HEK293 (cell line): ENCODE measurements around the gene LRP5.

Experiments used
- CTCF ChIA-PET: fragments of 350-600 bp; formaldehyde crosslinking; extraction: SDS; loops from one replicate; lab custom pipeline; 2021; ENCODE audit warnings: antibody characterized with exemption; lab: Yijun Ruan, JAX
- POLR2A ChIA-PET: fragments of 300-600 bp; formaldehyde crosslinking; extraction: SDS; loops from one replicate; lab custom pipeline; 2020; ENCODE audit warnings: antibody characterized with exemption, inconsistent platforms; lab: Yijun Ruan, JAX
- H3K27ac ChIP-seq: fragments of 200-500 bp; sonication (Bioruptor generic); 2 replicates; pipeline ENCODE4 v1.5.1; 2014; ENCODE audit warnings: low read depth, low read length, control low read depth, inconsistent platforms; ENCODE audit errors: extremely low read depth
- H3K36me3 ChIP-seq, 2 experiments: fragments of 200-500 bp in 1 of 2; sonication (Bioruptor generic) in 1 of 2; 1 replicate in 1 of 2; 2 replicates in 1 of 2; pipeline ENCODE4 v1.5.1; 2014 to 2017; ENCODE audit warnings: inconsistent platforms in 2 of 2, low read length in 2 of 2; ENCODE audit not compliant: control insufficient read depth in 2 of 2, insufficient read depth in 1 of 2
- H3K4me1 ChIP-seq: fragments of 200-500 bp; sonication (Bioruptor generic); 2 replicates; pipeline ENCODE4 v1.5.1; 2014; ENCODE audit warnings: mild to moderate bottlenecking, low read length, inconsistent platforms; ENCODE audit not compliant: control insufficient read depth, insufficient read depth
- H3K4me3 ChIP-seq: 2 replicates; pipeline ENCODE4 v1.5.1; 2011; ENCODE audit warnings: low read depth, mild to moderate bottlenecking, control low read depth, low read length, moderate library complexity
- H3K9me3 ChIP-seq: fragments of 200-500 bp; sonication (Bioruptor generic); 2 replicates; pipeline ENCODE4 v1.5.1; 2014; ENCODE audit warnings: low read depth, low read length, inconsistent platforms; ENCODE audit not compliant: control insufficient read depth, insufficient read depth
- EGR2 ChIP-seq: fragments of 450-650 bp; formaldehyde crosslinking; IDR thresholded peaks from 2 replicates; pipeline ENCODE4 v1.5.1; 2016; ENCODE audit warnings: low read depth, missing biosample characterization, missing genetic modification characterization
- MEIS1 ChIP-seq: sonication (generic); formaldehyde crosslinking; IDR thresholded peaks from 2 replicates; pipeline ENCODE4 v1.8.1; 2022; ENCODE audit warnings: missing genetic modification reagents, mild to moderate bottlenecking, borderline replicate concordance
- SCRT2 ChIP-seq: fragments of 450-650 bp; formaldehyde crosslinking; IDR thresholded peaks from 2 replicates; pipeline ENCODE4 v1.5.1; 2016; ENCODE audit warnings: missing biosample characterization, missing genetic modification characterization
- TRIM28 ChIP-seq: IDR thresholded peaks from 2 replicates; pipeline ENCODE4 v1.6.1; 2011; ENCODE audit warnings: low read length, control low read depth, borderline replicate concordance
- ZBTB48 ChIP-seq: fragments of 450-650 bp; formaldehyde crosslinking; IDR thresholded peaks from 2 replicates; pipeline ENCODE4 v1.5.1; 2016; ENCODE audit warnings: missing biosample characterization, missing genetic modification characterization
- ZFHX2 ChIP-seq: fragments of 450-650 bp; formaldehyde crosslinking; conservative IDR thresholded peaks from 2 replicates; pipeline ENCODE4 v1.5.1; 2016; ENCODE audit warnings: missing biosample characterization, missing genetic modification characterization
- ZFP3 ChIP-seq: fragments of 450-650 bp; formaldehyde crosslinking; IDR thresholded peaks from 2 replicates; pipeline ENCODE4 v1.5.1; 2016; ENCODE audit warnings: low read depth, missing biosample characterization, missing genetic modification characterization
- ZNF140 ChIP-seq: fragments of 450-650 bp; formaldehyde crosslinking; IDR thresholded peaks from 2 replicates; pipeline ENCODE4 v1.5.1; 2016; ENCODE audit warnings: missing biosample characterization, missing genetic modification characterization
- ZNF16 ChIP-seq: fragments of 450-650 bp; formaldehyde crosslinking; IDR thresholded peaks from 2 replicates; pipeline ENCODE4 v1.5.1; 2016; ENCODE audit warnings: low read depth, missing biosample characterization, missing genetic modification characterization
- ZNF324 ChIP-seq: fragments of 450-650 bp; formaldehyde crosslinking; IDR thresholded peaks from 2 replicates; pipeline ENCODE4 v1.5.1; 2016; ENCODE audit warnings: missing biosample characterization, missing genetic modification characterization
- ZNF549 ChIP-seq: fragments of 450-650 bp; IDR thresholded peaks from 2 replicates; pipeline ENCODE4 v1.5.1; 2018; ENCODE audit warnings: missing biosample characterization, missing genetic modification characterization, mild to moderate bottlenecking, inconsistent platforms, moderate library complexity
- ZNF623 ChIP-seq: fragments of 450-650 bp; formaldehyde crosslinking; IDR thresholded peaks from 2 replicates; pipeline ENCODE4 v1.5.1; 2016; ENCODE audit warnings: missing biosample characterization, missing genetic modification characterization
- ZNF639 ChIP-seq: fragments of 450-650 bp; formaldehyde crosslinking; IDR thresholded peaks from 2 replicates; pipeline ENCODE4 v1.5.1; 2016; ENCODE audit warnings: missing biosample characterization, missing genetic modification characterization
- ZNF664 ChIP-seq: fragments of 450-650 bp; formaldehyde crosslinking; IDR thresholded peaks from 2 replicates; pipeline ENCODE4 v1.5.1; 2016; ENCODE audit warnings: missing biosample characterization, missing genetic modification characterization
- ZNF701 ChIP-seq: fragments of 450-650 bp; formaldehyde crosslinking; IDR thresholded peaks from 2 replicates; pipeline ENCODE4 v1.5.1; 2016; ENCODE audit warnings: missing biosample characterization, missing genetic modification characterization
- ZNF747 ChIP-seq: fragments of 450-650 bp; formaldehyde crosslinking; IDR thresholded peaks from 2 replicates; pipeline ENCODE4 v1.5.1; 2016; ENCODE audit warnings: missing biosample characterization, missing genetic modification characterization
- ZSCAN18 ChIP-seq: fragments of 450-650 bp; formaldehyde crosslinking; IDR thresholded peaks from 2 replicates; pipeline ENCODE4 v1.5.1; 2016; ENCODE audit warnings: missing biosample characterization, missing genetic modification characterization

The LRP5 gene

DNA sequence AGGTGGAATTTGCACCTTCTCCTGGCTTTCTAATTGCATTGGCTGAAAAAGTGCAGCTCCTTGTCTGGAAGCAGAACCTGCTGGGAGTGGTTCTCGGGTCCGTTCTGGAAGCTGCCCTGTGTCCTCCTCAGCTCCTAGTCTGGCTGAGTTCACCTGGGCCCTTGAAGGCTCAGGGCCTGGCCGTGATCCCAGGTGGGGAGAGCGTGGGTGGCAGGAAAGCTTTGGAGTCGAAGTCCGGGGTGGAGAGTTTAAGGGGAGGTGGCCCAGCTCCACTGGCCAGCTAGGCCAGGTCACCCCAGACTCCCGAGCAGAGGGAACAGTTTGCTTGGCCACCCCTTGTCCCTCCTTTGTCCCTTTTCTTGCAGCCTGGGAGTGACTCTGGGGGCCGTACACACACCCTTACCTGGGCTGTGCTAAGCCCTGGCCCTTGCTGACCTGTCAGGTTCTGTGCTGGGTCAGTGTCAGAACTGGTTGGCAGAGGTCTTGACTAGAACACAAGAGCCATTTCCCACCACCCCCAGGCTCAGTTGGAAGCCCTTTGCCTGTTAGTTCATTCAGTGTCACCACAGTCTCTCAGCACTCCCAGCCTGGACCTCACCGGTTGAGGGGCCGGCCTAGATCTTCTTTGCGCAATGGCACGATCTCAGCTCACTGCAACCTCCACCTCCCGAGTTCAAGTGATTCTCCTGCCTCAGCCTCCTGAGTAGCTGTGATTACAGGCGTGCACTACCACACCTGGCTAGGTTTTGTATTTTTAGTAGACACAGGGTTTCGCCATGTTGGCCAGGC is 37.3 kb downstream of the LRP5 start:
- no peak overlapping the region for H3K27ac ChIP-seq
- no peak overlapping the region for H3K4me3 ChIP-seq
- TF ChIP-seq ZNF747 (tag by site-specific recombination) (no peak), ZSCAN18 (no peak), ZNF639 (tag by site-specific recombination) (no peak), ZNF701 (tag by site-specific recombination) (no peak), ZBTB48 (tag by site-specific recombination) (no peak), ZNF324 (no peak), ZNF16 (tag by site-specific recombination) (no peak), TRIM28 (no peak)
- TF ChIP-seq, all 188 proteins: peak for 0
- Histone ChIP-seq H3K4me1 (no peaks in the 10 kb centered on the region), H3K36me3 (peaks cover 0 to 20% of the 10 kb centered on the region in 2 experiments; a peak in 2 of 3 replicates), H3K9me3 (no peaks in the 10 kb centered on the region)
- POLR2A ChIA-PET: no interaction called here
- CTCF ChIA-PET: interaction anchor here (0.5 to 0.8 kb wide), 3 partner anchors 42 to 1702 kb away, joined by 3 to 5 read pairs (median 4); no protein-coding TSS in a partner anchor

DNA sequence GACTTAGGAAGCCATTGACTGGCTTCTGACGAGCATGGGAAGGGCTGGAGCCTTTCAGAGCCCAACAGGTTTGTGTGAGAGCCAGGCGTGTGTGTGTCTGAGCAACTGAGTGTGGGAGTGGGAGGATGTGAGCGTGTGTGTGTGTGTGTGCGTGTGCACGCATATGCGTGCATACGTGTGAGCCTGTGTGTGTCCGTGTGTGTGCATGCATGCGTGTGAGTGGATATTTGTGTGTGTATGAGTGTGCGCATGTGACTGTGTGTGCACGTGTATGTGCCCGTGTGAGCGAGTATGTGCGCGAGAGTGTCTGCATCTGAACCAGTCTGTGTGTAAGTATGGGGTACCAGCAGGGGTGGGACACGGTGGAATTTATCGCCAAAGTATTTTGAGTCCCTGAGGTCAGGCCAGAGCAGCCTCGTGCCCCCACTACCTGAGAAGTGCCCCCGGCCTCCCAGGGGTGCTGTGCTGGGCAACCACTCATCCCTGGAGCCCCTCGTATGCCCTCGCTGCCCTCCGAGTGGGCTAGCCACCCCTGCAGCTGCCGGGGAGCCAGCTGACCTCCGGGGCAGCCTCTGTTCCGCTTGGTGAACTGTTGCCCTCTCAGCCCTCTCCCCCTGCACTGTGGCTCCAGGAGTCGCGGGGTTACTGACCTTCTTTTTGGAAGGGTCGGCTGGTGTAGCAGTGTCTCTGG is 38.5 kb downstream of the LRP5 start:
- no peak overlapping the region for H3K4me3 ChIP-seq
- no peak overlapping the region for H3K27ac ChIP-seq
- ChIA-PET POLR2A (no interaction called here), CTCF (interaction anchor here (0.5 to 0.8 kb wide), 2 partner anchors 44 to 94 kb away, joined by 3 to 4 read pairs; no protein-coding TSS in a partner anchor)
- H3K9me3 ChIP-seq: no peaks in the 10 kb centered on the region
- peaks cover 0 to 29% of the 10 kb centered on the region in 2 experiments; a peak in 1 of 3 replicates for H3K36me3 ChIP-seq
- TF ChIP-seq SCRT2 (tag by site-specific recombination): 0 out of 2 replicates have a peak, but pooled peaks have one; percentile 43
- no peak for TF ChIP-seq ZNF549
- no peak for TF ChIP-seq ZNF664 (tag by site-specific recombination)
- TF ChIP-seq ZNF140: no peak
- TF ChIP-seq, all 188 proteins: peak for 1
- H3K4me1 ChIP-seq: no peaks in the 10 kb centered on the region

GRCh38 chr11:68351450-68352275 is 39.3 kb downstream of the LRP5 start:
- Histone ChIP-seq H3K4me1 (no peaks in the 10 kb centered on the region), H3K9me3 (no peaks in the 10 kb centered on the region), H3K4me3 (no peak overlapping the region), H3K36me3 (peaks cover 0 to 34% of the 10 kb centered on the region in 2 experiments; a peak in 1 of 3 replicates), H3K27ac (no peak overlapping the region)
- TF ChIP-seq ZNF623 (tag by site-specific recombination): peak; percentile 68
- peak; percentile 16; the same call in 1 of the 2 replicates for TF ChIP-seq EGR2 (tag by site-specific recombination)
- TF ChIP-seq ZFP3: no peak
- TF ChIP-seq ZFHX2 (tag by site-specific recombination): no peak
- no peak for TF ChIP-seq MEIS1 (CRISPR knock-in tag)
- POLR2A ChIA-PET: interaction anchor here (0.6 kb wide), 1 partner anchor 30 kb away, joined by 3 read pairs; no protein-coding TSS in a partner anchor
- CTCF ChIA-PET: no interaction called here
